COLO668 (cell line): ENCODE data around the gene RAPGEF1.

Experiments used
- DNase-seq: peaks from one replicate; lab custom pipeline; 2025; ENCODE audit not compliant: unreplicated experiment; lab: John Stamatoyannopoulos, UW

Gene RAPGEF1

DNA sequence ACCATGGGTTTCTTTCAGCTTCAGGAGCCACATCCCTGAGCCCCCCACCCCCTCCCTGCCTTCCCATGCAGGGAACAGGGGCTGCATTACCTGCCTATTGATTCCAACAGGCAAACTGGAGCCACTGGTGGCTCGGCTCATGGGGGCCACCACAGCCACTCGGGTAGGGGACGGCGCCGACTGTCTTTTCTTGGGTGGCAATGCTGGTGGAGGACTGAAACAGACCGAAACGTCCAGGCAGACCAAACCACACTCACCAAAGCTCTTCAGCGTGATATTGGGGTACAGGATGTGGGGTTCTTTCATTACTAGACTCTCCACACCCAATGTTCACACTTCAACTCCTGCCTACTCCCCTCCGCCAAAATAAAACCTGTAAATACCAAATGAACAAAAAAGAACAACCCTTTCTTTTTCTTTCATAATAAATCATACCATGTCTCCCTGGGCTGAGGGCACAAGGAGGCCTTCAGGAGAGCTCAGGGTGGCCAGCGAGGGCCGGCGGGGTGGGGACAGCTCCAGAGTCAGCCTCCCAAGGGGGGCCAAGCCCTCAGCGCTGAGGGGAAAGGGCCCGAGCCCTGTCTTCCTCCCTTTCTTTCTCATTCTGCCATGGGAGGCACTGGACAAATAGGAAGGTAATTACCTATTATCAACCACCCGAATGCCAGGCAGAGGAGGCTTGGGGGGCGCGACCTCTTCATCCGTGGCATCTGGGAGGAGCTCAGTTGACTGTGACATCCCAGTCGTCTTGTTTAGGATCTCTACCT lies 111.2 kb downstream of the RAPGEF1 start:
- no peak for DNase-seq

- DNase-seq: no peak
Measured at GRCh38 chr9:131627648-131628458, 112.0 kb downstream of the RAPGEF1 start.

- no peak for DNase-seq
Measured at GRCh38 chr9:131627326-131627647, 112.6 kb downstream of the RAPGEF1 start.

- peak; percentile 63 for DNase-seq
Measured at GRCh38 chr9:131625790-131626670, 113.8 kb downstream of the RAPGEF1 start.

GRCh38 chr9:131625508-131625787 lies 114.4 kb downstream of the RAPGEF1 start:
- DNase-seq: no peak

- DNase-seq: peak; percentile 50
Measured at GRCh38 chr9:131624636-131625507, 115.0 kb downstream of the RAPGEF1 start.

DNA sequence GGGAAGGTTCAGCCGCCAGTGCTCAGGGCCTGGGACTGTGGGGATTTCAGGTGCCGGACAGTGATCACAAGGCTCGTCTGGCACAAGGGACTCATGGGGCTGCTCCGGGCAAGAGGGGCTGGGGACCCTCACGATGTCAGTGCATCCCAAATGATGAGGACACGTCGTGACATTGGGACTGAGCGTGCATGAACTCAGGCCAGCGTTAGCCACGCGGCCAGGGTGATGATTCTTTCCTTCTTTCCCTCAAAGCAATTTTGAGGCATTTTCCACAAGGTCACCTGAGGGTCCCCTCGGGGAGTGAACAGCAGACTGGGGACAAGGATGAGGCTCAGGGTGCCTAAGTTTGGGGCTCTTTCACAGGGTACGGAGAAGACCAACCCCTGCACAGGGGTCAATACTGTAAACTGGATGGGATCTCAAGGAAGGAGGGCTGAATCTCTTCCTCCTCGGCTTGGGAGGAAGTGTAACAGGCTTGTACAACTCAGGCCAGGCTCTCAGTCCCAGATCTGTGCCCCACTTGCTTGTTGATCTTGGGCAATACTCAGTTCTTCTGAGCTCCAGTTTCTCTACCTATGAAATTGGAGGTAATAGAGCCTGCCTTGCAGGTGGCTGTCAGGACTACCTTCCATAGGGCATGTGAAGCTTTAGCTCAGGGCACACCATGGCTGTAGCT lies 116.1 kb downstream of the RAPGEF1 start:
- DNase-seq: no peak

DNA sequence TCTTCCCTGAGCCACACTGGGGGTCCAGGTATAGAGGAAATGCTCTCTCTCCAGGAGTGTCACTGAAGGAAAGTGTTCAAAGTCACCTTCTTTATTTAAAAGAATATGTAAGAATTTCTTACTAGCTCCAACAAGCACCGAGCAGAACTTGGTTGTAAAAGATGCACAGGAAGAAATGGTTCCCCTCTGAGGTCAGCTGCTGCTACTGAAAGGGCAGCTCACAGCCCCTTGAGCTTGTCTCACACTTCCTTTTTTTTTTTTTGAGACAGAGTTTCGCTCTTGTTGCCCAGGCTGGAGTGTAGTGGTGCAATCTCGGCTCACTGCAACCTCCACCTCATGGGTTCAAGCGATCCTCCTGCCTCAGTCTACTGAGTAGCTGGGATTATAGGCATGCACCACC lies 117.4 kb downstream of the RAPGEF1 start:
- no peak for DNase-seq

DNA sequence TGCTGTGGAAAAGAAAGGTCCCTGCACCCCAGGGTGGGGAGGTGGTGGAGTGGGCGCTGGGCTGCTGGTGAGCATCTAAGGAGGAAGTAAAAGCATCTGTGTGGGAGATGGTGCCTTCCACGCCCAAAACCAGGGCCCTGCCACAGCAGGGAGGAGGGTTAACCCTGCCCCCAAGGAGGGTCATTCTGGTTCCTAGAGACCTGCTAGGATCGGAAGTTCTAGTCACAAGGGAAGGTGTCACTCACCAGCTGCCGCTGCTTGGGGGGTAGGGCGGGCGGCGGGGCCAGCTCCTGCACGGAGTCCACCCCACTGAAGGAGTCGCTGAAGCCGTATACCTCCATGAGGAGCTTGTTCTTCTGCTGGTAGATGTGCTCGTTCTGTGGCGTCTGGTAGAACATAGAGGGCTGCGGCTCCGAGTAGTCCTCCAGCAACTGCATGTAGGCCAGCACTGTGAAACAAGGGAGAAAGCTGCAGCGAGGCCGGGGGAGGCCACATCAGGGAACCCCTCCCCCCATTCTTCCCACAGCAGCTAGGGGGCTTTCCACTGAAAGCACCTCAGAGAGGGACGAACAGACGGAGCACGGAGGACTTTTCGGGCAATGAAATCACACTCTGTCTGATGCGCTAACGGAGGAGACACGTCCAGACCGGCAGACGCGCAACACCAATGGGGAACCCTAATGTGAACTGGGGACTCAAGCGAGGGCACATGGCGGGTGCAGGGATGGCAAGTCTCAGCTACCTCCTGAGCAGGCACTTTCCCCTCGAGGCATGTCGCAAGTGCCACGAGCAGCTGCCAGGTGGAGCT lies 118.1 kb downstream of the RAPGEF1 start:
- DNase-seq: no peak

GRCh38 chr9:131620764-131621520 lies 118.9 kb downstream of the RAPGEF1 start:
- DNase-seq: no peak

- DNase-seq: peak; percentile 23
Measured at GRCh38 chr9:131619680-131620079, 120.2 kb downstream of the RAPGEF1 start.

- no peak for DNase-seq
Measured at GRCh38 chr9:131618785-131619184, 121.1 kb downstream of the RAPGEF1 start.

DNA sequence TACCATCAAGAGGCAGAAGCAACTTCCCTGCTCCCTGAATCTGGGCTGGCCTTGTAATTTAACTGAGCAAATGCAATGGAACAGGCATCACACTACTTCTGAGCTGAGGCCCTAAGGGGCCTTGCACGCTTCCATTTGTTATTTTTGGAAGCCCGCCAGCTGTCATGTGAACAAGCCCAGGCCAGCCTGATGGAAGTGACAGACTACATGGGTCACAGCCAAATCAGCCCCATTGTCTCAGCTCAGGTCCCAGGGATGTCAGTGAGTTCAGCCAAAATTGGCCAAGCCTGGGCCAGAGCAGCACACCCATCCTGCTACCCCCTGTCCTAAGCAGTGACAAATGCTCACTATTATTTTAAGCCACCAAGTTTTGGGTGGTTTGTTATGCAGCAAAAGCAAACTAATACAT lies 121.8 kb downstream of the RAPGEF1 start:
- DNase-seq: peak; percentile 72

GRCh38 chr9:131617611-131618010 lies 122.3 kb downstream of the RAPGEF1 start:
- no peak for DNase-seq

DNA sequence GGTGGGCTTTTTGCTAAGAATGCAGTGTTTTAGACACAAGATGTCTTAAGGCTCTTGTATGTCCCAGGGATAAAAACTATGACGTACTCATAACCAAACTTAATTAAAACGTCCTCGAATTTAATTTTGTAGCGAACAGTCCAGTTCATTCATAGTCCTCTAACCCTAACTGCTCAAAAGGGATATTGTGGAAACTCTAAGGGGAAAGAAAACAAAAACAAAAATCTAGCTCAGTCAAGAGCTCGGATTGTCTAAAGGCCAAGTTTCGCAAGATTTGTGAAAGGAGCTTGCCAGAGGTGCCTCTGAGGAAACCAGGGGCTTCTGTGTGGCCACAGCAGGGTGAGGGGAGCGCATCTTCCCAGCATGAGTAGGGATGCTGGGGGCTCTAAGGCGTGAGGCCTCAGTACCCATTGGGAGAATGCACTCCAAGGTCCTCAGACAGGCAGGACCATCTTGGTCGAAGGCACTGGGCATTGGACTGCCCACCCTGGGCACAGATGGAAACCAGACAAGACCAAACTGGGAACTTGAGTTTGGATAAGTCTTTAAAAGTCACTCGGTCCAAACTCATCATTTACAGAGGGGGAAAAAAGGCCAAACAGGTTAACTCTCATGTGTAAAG lies 122.8 kb downstream of the RAPGEF1 start:
- no peak for DNase-seq

GRCh38 chr9:131614340-131614915 lies 125.4 kb downstream of the RAPGEF1 start:
- no peak for DNase-seq

DNA sequence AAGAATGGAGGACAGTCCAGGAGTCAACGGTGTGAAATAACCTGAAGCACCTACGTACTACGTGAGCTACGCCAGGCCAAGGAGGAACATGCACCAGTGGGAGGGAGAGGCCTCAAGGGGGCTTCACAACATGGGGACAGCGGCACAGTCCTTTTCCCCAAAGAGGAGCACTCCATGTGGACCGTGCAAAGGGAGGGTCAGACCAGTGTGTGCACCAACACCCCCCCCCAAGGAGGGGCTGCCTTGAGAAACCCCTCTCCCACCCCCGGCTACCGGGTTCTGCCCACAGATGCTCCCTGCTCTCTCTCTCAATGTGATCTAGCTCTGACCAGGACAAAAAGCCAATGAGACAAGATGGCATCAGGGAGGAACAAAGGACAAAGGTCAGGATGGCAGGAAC lies 126.0 kb downstream of the RAPGEF1 start:
- no peak for DNase-seq

DNA sequence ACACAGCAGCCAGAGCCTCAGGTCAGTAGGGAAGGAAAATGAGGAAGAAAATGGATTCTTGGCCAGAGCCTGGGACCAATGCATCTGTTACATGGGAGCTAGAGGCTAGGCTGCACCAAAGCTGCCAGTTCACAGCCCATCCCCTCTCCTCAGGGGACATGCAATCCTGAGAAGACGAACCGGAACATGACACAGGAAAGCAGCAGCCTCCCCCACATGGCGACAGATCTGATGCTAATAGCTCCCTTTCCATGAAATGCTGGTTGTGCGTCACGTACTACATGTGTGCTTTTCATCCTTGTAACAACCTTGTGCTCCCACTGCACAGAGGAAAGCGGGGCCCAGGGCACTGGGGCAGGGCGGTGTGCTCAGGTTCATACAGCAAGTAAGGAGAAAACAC lies 127.0 kb downstream of the RAPGEF1 start:
- DNase-seq: no peak
